ENCODE data around the gene SYDE1. TPM values are rescaled to one million over a fixed set of nuclear protein-coding genes. Genes with fewer than 3 reads are reported as not detected.

The SYDE1 gene
- total RNA-seq, 1 experiment from 2014 or later, result 117 TPM

- Histone ChIP-seq H3K4me3 (peak overlapping the region; percentile 71), H3K9me3 (replicated peaks) (no peaks in the 10 kb centered on the region), H3K36me3 (peaks cover 50% of the 10 kb centered on the region), H3K4me1 (replicated peaks) (peaks cover 33% of the 10 kb centered on the region), H3K27ac (peak overlapping the region; percentile 75), H3K27me3 (replicated peaks) (no peaks in the 10 kb centered on the region)
- DNase-seq (ENCODE audit: low read depth in 1 of 2, low spot score in 2 of 2), result no peak
These were observed 17.5 kb downstream of the SYDE1 start for GRCh38 chr19:15124572-15125231.

- Histone ChIP-seq H3K4me3 (peak overlapping the region; percentile 71), H3K36me3 (peaks cover 43% of the 10 kb centered on the region), H3K27me3 (replicated peaks) (no peaks in the 10 kb centered on the region), H3K27ac (peak overlapping the region; percentile 75), H3K9me3 (replicated peaks) (no peaks in the 10 kb centered on the region), H3K4me1 (replicated peaks) (peaks cover 33% of the 10 kb centered on the region)
- DNase-seq (ENCODE audit: low read depth in 1 of 2, low spot score in 2 of 2), result peak; percentile 99
These were observed 18.2 kb downstream of the SYDE1 start for GRCh38 chr19:15125232-15126067.

GRCh38 chr19:15126131-15126910 is 19.1 kb downstream of the SYDE1 start:
- peaks cover 33% of the 10 kb centered on the region for H3K4me1 ChIP-seq (replicated peaks)
- H3K27ac ChIP-seq, result peak overlapping the region; percentile 53
- peak in 1 of 2 experiments; percentile 77 for DNase-seq (ENCODE audit: low read depth in 1 of 2, low spot score in 2 of 2)

GRCh38 chr19:15128162-15128770 is 21.1 kb downstream of the SYDE1 start:
- no peaks in the 10 kb centered on the region for H3K9me3 ChIP-seq (replicated peaks)
- peaks cover 33% of the 10 kb centered on the region for H3K4me1 ChIP-seq (replicated peaks)
- no peak overlapping the region for H3K27ac ChIP-seq
- H3K4me3 ChIP-seq, result no peak overlapping the region
- no peaks in the 10 kb centered on the region for H3K27me3 ChIP-seq (replicated peaks)
- no peak for DNase-seq (ENCODE audit: low read depth in 1 of 2, low spot score in 2 of 2)
- peaks cover 19% of the 10 kb centered on the region for H3K36me3 ChIP-seq

More at GRCh38 chr19:15126131-15126910, 19.1 kb downstream of the SYDE1 start:
- Histone ChIP-seq H3K27me3 (replicated peaks) (no peaks in the 10 kb centered on the region), H3K4me3 (peak overlapping the region; percentile 71), H3K9me3 (replicated peaks) (no peaks in the 10 kb centered on the region), H3K36me3 (peaks cover 34% of the 10 kb centered on the region)

GRCh38 chr19:15129856-15130585 is 22.8 kb downstream of the SYDE1 start:
- Histone ChIP-seq H3K27me3 (replicated peaks) (no peaks in the 10 kb centered on the region), H3K4me1 (replicated peaks) (peaks cover 22% of the 10 kb centered on the region), H3K27ac (no peak overlapping the region), H3K9me3 (replicated peaks) (no peaks in the 10 kb centered on the region), H3K4me3 (no peak overlapping the region), H3K36me3 (peaks cover 5% of the 10 kb centered on the region)
- no peak for DNase-seq (ENCODE audit: low read depth in 1 of 2, low spot score in 2 of 2)

- Histone ChIP-seq H3K4me3 (no peak overlapping the region), H3K36me3 (no peaks in the 10 kb centered on the region), H3K9me3 (replicated peaks) (peaks cover 8% of the 10 kb centered on the region), H3K27ac (peak overlapping the region; percentile 14; the same call in 1 of the 2 replicates), H3K27me3 (replicated peaks) (no peaks in the 10 kb centered on the region), H3K4me1 (replicated peaks) (peaks cover 30% of the 10 kb centered on the region)
- peak in 1 of 2 experiments; percentile 34 for DNase-seq (ENCODE audit: low read depth in 1 of 2, low spot score in 2 of 2)
These were observed 29.2 kb downstream of the SYDE1 start for GRCh38 chr19:15136234-15136954.

GRCh38 chr19:15137777-15138176 is 30.6 kb downstream of the SYDE1 start:
- Histone ChIP-seq H3K9me3 (replicated peaks) (peaks cover 8% of the 10 kb centered on the region), H3K4me3 (no peak overlapping the region), H3K4me1 (replicated peaks) (peaks cover 30% of the 10 kb centered on the region), H3K36me3 (no peaks in the 10 kb centered on the region), H3K27ac (peak overlapping the region; percentile 64), H3K27me3 (replicated peaks) (no peaks in the 10 kb centered on the region)
- DNase-seq (ENCODE audit: low read depth in 1 of 2, low spot score in 2 of 2), result no peak

- peaks cover 8% of the 10 kb centered on the region for H3K9me3 ChIP-seq (replicated peaks)
- peak overlapping the region; percentile 64 for H3K27ac ChIP-seq
- H3K4me3 ChIP-seq, result no peak overlapping the region
- no peaks in the 10 kb centered on the region for H3K27me3 ChIP-seq (replicated peaks)
- H3K36me3 ChIP-seq, result no peaks in the 10 kb centered on the region
- peaks cover 30% of the 10 kb centered on the region for H3K4me1 ChIP-seq (replicated peaks)
- DNase-seq (ENCODE audit: low read depth in 1 of 2, low spot score in 2 of 2), result peak in 1 of 2 experiments; percentile 70
These were observed 31.2 kb downstream of the SYDE1 start for GRCh38 chr19:15138427-15138826.

GRCh38 chr19:15141143-15141542 is 33.9 kb downstream of the SYDE1 start:
- peaks cover 11% of the 10 kb centered on the region for H3K9me3 ChIP-seq (replicated peaks)
- no peak overlapping the region for H3K27ac ChIP-seq
- no peaks in the 10 kb centered on the region for H3K36me3 ChIP-seq
- no peak overlapping the region for H3K4me3 ChIP-seq
- H3K27me3 ChIP-seq (replicated peaks), result no peaks in the 10 kb centered on the region
- DNase-seq (ENCODE audit: low read depth in 1 of 2, low spot score in 2 of 2), result no peak
- H3K4me1 ChIP-seq (replicated peaks), result peaks cover 25% of the 10 kb centered on the region

GRCh38 chr19:15142313-15142712 is 35.1 kb downstream of the SYDE1 start:
- Histone ChIP-seq H3K27me3 (replicated peaks) (no peaks in the 10 kb centered on the region), H3K27ac (no peak overlapping the region), H3K4me1 (replicated peaks) (peaks cover 17% of the 10 kb centered on the region), H3K9me3 (replicated peaks) (peaks cover 11% of the 10 kb centered on the region), H3K36me3 (no peaks in the 10 kb centered on the region), H3K4me3 (no peak overlapping the region)
- DNase-seq (ENCODE audit: low read depth in 1 of 2, low spot score in 2 of 2), result no peak

GRCh38 chr19:15144046-15144646 is 36.9 kb downstream of the SYDE1 start:
- no peak for DNase-seq (ENCODE audit: low read depth in 1 of 2, low spot score in 2 of 2)
- Histone ChIP-seq H3K4me3 (no peak overlapping the region), H3K4me1 (replicated peaks) (peaks cover 2% of the 10 kb centered on the region), H3K27me3 (replicated peaks) (no peaks in the 10 kb centered on the region), H3K36me3 (no peaks in the 10 kb centered on the region), H3K9me3 (replicated peaks) (peaks cover 11% of the 10 kb centered on the region), H3K27ac (no peak overlapping the region)

GRCh38 chr19:15147090-15147489 is 39.9 kb downstream of the SYDE1 start:
- Histone ChIP-seq H3K4me1 (replicated peaks) (no peaks in the 10 kb centered on the region; the same call in 1 of the 2 replicates), H3K27me3 (replicated peaks) (no peaks in the 10 kb centered on the region), H3K36me3 (no peaks in the 10 kb centered on the region), H3K27ac (no peak overlapping the region), H3K4me3 (no peak overlapping the region), H3K9me3 (replicated peaks) (peaks cover 3% of the 10 kb centered on the region; the same call in 1 of the 2 replicates)
- no peak for DNase-seq (ENCODE audit: low read depth in 1 of 2, low spot score in 2 of 2)
